ENCODE results near the gene BCL11B.

The BCL11B gene

DNA sequence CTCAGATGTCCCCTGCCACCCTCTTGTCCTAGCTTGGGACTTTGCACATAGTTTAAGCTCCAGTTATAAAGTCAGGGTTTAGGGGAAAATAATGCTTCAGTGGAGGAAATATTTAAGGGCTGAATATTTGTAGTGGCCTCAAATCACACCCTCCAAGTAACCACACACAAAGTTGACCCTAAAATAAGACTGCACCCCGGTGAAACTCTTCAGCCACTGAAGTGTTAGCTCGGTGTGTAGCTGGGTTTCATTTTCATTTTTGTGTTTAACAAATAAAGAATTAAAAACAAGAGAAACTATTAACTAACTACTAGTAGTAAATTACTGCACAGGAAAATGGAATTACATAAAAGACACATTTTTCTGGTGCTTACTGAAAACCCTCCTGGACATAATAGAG, 14.8 kb upstream of the BCL11B start:
- DNase-seq: no peak

DNA sequence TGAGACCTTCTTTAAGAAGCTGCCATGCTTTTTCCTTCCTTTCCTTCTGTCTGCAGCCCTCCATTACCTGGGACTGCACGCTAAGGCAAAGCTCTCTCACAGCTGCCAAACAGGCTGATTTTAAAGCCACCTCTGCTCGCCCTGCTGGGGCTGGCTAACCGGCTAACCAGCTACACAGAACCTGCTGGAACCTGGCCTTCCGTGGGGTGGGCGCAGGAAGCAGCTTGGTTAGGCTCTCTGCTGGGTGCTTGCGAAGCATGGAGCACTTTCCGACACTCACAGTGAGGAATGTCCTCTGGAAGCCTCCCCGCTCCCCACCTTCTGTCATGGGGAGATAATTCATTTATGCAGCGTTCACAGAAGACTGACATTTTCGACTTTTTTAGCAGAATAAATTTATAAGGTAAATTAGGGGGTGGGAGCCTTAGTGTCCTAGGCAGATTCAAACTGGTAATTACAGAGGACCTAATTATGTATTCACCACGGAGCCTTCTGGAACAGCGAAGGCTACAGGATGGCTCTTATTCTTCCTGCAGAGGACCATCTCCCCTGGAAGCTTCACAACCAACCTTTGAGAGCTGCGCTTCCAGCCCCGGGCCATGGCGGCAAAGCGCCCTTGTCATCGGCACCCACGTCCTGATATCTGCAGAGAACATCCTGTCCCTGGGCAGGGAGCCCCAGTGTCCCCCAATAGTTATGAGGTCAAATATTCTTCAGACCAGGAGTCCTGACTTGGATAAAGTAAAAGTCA, 12.4 kb upstream of the BCL11B start:
- DNase-seq: no peak

DNA sequence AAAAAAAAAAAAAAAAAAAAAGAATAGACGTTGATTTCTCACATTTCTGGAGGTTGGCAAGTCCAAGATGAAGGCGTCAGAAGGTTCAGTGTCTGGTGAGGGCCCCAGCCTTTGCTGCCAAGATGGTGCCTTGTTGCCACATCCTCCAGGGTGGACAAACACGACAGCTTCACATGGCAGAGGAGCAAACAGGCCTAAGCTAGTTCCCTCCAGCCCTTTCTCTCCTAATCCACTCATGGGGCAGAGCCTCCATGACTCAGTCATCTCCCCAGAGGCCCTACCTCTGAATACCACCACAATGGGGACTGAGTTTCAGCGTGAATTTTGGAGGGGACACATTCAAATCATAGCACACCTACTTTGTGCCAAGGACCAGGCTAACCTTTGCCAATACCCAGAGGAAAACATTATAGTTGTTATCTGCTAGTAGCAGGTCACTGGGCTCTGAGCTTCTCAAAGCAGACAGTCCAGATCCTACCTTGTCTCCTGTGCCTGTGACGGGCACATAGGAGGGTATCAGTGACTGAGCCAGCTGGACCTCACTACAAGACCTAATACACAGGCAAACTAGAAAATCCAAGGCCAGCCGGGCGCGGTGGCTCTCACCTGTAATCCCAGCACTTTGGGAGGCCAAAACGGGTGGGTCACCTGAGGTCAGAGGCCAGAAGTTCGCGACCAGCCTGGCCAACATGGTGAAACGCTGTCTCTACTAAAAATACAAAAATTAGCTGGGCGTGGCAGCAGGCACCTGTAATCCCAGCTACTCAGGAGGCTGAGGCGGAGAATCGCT, 10.5 kb upstream of the BCL11B start:
- no peak for DNase-seq

DNA sequence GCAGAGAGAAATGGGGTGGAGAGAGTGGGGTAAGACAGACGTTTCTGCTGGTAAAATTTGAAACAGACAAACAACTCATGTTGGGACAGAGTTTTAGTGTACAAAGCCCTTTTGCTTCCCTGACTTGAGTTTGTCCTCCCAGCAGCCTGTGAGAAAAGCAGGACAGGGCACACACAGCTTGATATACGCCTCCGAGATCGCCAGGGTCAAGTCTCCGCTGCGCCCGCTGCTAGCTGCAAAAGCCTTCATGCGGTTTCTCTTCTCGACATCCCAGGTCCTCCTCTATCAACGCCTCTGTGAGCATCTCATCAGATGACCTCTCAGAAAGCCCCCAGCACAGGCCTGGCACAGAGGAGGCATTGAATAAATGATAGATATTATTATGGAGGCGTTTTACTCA, 9.4 kb upstream of the BCL11B start:
- DNase-seq: no peak

DNA sequence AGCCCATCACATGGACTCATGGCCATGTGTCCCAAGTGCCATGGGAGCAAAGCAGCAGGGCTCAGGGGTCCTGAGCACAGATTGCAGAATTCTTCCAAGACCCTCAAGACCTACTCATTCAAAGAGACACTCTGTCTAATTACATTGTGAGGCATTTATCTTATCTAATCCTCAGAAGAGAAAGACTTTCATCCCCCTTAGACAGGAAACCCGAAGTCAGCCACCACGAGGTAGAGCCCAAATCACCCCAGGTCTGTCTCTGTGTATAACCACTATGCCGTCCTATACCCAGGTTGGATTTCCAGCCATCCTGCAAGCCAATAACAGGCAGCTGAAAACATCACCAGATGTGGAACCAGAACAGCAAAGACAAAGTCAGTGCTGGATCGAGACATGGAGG, 8.9 kb upstream of the BCL11B start:
- no peak for DNase-seq

DNA sequence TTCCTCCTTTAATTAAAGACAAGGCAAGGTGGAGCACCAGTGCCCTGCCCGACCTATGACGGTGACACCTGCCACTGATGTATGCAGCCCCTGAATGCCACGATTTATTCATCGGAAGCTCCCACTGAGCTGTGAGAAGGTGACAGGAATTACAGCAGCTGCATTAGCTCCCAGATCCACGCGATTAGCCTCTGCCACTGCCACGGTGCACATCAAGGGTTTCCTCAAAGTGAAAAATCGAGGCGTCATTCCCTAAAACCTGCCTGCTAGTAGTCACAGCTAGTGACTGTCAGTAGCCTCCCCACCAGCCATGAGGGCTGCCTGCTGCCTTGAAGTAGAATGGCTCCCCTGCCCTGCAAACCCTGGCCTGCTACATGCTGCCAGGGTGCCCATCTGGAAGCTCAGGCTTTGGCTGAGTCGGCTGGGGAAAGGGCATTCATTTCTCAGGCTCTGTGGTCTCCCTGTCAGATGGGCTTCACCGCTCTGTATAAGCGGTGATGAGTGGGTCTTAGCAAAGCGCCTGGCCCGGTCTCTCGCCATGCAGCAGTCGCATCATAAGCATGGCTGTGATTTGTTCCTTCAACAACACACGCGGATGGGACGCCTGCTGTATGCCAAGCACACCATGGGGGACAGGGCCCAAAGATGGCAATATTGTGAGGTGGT, 8.2 kb upstream of the BCL11B start:
- no peak for DNase-seq

DNA sequence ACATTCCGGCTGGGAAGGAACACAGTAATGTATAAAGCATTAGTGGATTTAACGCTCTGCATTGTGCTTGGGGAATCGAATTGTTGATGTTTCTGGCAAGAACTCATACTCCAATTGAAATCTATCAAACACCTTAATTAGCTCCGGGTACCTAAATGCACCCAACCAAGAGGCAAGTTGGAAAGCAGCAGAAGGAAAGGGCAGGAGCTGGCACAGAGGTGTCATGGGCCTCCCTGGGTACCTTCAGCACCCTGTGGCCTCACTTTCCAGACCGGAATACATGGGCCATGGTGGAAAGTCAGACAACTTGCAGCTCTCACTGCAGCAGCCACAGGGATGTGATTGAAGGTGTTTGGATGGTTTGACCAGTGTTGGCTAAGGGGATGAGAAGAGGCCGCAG, 6.8 kb upstream of the BCL11B start:
- no peak for DNase-seq

DNA sequence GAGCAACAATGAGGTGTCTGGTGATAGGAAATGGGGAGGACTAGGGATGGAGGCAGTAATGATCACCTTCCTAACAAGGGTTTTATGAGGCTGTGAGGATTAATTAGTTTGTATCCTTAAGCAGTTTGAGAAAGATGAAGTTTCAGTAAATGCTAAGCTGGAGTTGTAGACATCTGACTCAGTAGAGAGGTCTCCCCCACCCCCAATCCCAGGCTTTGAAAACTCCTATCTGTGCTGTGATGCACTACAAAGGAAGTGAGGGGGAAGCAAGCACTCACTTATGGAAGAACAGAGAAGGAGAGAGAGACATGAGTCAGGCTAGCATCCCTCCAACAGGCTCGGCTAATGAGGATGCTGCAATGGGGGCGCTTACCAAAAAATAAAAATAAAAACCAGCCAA, 5.5 kb upstream of the BCL11B start:
- DNase-seq: no peak

DNA sequence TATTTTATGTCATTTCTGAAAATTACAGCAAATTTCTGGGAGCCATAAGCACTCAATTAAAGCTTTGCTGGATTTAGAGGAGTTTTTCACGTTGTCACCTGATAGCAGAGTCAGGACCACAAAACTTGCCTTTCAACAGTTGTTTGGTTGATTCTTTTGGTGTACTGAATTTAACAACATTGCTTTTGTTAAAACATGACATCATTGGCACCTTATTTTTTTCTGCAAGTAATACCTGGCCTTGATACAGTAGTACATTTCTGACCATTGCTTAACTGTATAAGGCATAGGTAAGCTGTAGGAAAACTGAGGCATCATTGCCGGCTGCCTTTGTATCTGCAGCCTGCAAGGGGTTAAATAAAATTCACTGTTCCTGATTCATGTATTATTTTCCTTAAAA, 4.5 kb upstream of the BCL11B start:
- no peak for DNase-seq

DNA sequence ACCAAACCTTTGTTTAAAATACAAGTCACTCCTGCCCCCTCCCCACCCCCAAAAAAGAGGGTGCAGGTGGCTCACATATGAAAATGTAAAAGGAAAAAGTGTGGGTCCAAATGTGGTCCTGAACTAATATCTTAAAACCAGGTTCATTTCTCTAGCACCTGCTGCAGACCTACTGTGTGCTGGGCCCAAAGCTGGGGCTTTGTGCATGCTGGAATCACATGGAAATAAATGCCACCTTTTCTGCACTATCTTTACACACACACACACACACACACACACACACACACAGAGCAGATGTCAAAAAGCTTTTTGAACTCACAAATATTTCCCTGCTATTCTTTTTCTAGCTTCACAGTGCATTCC, 3.2 kb upstream of the BCL11B start:
- DNase-seq: no peak

DNA sequence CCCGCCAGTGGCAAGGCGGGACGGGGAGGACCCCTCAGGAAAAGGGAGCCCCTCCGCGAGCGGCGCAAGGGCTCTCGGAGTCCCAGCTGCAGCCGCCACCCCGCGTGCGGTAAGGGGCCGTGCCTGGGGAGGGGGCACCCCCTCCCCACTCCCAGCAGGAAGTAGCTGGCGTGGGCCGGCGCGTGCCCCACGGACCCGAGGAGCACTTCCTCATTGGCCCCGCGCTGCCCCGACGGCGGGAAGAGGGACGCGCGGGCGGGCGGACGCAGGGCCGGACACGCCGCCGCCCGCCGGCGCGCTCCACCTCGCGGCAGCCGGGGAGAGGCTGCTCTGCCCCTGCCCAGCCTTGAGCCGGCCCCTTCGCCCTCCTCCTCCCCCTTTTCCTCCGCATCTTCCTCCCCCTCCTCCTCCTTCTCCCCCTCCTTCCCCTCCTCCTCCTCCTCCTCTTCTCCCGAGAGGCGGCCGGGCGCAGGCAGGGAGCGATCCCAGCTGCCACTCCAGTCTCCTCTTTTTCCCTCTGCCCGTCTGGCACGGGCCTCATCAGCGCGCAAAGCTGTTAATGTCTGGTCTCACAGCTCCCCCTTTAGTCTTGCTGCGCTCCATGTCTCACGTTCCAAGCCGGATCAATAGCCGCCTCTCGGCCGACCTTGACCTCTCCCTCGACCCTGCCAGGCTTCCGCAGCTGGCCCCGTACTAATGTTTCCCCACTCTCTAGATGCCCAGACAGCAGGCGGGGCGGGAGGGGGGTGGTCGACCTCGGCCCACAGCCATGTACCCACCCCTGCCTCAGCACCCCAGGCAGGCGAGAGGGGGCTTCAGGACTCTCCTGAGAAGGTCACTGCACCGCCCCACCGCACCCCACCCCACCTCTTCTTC, 2.6 kb upstream of the BCL11B start:
- DNase-seq: peak; percentile 47

DNA sequence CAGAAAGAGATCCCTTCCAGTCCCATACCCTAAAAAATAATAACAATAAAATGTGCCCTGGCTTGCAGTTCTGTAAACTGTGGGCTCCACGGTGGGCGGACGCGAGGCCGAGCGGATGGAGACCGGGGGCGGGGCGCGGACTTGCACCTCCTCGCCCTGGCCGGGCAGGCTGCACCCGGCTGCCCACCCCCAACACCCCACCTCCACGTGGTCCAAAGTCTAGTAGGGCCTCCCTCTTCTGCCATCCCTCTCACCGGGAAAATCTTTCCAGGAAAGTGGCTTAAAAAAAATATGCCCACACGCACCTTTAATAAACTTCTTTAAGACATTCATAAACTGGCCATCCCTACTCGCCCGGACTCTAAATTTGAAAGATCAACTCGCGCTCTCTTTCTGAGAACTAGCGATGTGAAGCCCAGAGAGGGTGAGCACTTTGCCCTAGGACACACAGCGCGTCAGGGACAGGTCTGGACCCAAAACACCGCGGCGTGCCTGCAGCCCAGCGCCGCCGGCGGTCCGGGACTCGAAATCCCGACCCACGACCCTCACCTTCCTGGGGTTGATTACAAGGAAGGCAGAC, 1.9 kb upstream of the BCL11B start:
- DNase-seq: no peak

DNA sequence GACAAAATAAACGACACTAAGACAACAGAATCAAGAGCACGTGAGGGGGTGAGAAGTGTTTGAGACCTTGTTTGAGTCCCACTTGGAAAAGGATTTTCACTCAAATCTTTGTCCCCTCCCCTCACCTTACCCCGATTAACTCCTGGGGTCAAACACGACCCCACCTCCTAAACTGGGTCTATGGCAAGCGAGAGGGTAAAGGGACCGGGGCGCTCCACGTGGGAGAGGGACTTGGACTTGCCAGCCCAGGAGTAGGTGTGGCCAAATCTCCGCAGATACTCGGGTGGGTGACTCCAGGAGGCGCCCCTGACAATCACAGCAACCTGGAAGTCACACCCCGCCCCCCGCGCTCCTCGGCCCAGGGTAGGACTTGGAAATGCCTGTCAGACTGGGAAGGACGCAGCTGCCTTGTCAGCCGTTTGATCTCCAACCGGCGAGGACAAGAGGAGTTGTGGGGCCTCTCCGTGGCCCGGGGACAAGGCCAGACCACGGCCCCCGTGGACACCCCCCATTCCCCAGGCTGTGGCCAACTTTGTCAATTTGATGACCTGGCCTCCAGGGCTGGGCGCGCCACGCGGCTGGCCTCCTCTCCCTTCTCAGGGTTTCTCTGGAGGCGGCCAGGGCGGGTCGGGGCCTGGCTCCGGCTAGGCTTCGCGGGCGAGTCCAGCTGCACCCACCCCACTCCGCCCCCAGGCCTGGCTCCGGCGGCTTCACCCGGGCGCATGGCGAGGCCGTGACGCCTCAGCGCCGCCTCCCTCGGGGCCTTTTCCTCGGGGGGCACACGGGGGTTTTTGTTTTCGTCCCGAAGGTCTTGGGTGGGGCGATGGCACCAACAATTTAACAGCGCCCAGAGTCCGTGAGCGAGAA, 1.1 kb upstream of the BCL11B start:
- DNase-seq: no peak

DNA sequence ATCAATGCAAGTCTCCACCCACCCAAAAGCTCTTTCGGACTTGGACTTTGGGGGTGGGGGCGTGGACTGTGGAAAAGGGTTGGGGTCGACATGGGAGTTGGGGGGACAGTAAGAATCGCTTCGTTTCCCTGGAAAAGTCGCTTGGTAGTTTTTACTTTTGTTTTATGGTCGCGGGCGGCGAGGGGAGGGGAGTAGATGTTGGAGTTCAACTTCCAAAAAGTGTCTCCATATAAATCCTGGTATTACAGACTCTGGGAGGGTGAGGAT, 568 bp upstream of the BCL11B start:
- no peak for DNase-seq

DNA sequence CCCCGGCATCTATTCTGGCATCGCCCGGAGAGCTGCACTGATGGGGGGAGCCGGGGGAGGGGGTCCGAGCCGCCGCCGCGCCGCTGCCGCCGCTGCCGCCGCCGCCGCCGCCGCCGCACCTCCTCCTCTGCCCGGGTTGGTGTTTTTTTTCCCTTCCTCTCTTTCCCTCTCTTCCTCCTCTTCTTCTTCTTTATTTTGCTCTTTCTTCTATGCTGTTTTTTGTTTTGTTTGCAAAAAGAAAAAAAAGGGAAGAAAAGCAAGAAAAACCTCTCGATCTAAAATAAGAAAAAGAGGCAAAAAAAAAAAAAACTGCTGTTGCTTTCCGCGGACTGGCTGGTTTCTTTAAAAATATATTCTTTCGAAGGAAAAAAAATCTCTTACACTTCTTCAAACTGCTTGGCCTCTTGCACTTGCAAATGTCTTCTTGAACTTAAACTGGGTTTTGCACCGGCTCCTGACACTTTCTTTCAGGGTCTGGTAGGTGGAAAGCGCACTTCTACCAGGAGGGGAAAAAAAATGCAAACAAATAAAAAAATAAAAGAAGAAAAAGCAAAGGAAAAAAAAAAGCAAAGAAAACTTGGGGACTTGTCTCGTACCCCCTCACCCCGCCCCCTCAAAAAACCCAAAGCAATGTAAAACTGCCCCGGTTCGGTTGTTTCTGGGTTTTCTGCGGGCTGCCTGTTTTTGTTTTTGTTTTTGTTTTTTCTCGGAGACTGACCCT, 616 bp downstream of the BCL11B start:
- DNase-seq: no peak

DNA sequence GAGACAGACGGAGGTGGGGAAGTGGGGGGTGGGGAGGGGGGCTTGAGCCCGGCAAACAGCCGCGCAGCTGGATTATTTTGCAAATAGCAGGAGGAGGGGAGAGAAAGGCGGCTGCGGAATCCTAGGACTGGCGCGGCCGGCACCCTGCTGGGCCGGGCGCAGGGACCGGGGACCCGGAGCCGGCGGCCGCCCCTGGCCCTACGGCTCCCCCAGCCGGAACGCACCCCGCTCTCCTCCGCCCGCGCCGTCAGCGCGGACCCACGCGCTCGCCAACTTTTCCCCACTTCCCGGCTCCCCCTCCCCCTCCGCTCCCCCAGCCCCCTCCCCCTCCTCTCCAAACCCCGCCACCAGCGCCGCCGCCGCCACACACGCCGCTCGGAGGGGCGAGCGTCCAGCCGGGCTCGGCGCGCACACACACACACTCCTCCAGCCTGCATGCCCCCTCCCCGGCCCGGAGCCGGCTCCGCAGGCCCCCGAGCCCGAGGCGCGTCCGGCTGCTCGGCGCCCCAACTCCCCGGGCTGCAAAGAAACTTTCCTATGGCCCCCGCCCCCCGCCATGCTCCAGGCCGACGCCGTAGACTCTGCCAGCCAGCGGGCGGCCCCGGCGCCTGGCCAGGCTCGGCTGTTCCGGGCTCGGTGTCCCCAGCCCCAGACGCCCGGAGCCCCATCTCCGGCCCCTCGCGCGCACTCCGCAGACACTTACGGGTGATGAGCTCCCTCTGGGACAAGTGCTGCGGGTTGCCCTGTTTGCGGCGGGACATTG, 1.4 kb downstream of the BCL11B start:
- no peak for DNase-seq

DNA sequence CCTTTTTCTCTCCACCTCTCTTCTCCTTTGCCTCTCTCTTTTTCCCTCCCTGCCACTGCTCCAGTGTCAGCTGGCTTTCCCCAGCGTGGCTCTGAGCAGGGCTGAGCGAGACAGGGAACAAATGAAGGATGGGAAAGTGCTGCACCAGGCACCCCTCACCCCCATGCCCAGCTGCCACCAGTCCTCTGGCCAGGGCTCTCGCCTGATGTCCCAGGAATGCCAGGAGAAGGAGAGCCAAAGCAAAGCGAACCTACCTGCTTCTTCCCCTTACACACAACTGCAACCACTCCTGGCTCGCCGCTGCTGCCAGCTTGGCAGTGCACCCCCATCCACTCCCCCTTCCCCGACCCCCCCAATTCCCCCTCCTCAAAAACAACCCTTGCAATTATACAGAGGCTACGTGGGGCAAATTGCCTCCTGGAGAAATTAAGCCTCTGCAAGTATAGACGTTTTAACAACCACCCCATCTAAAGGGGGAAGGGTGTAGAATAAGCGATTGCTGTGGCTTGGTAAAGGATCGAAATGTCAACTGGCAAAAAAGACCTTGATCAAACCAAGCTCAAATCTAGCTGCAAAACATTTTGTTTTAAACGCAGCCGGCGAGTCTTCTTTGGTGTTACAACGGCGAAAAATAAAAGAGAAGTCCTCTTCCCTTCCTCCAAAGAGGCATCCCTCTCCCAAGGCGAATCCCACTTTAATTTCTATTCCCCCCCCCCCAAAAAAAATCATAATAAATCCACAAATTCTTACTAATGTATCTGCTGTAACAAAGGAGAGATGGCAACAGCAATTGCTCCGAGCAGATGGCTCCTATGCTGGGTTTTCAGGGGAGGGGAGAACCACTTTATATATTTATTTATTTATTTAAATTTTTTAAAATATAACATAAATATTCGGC, 2.9 kb downstream of the BCL11B start:
- no peak for DNase-seq

DNA sequence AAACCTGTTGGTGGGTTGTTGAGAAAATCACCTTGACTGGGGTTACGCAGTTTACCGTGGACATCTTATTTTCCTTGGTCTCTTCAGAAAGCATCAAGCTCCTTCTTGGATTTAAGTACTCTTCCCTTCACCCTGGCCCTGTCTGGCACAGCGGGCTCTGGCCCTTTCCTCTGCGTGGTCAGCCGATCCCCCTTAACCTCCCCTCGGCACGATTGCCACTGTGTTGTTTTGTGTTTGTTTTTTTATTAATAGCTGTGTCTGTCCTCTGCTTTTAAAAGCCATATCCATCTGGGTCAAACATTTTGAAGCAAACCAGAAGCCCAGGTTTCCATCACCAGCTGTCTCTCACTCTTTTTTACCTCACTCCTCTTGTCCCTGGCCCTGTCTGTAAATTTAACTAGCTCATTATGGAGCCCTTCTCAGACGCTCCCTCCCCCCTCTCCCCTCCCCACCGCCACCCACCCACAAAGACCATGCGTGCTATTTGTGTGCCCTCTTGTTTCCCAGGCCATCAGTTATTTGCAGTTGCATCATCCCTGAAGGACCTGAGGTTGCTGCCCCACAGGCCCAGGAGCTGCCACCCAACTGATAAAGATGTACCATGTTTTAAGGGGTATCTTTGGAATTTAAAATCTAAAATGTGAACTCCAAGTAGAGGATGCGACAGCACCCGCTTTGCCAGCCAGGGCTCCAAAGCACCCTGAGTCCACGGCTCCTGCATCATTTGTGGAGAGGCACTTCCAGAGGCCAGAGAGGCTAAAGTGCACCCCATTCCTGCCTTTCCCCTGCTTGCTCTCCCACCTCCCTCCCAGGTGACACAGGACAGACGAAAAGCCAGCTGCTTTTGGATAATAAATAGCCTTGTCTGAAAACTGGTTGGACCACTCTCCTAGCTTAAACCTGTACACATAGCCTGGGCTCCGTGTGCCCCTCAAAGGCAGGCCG, 3.9 kb downstream of the BCL11B start:
- no peak for DNase-seq
